Cardiac fibroblast (primary cell): ENCODE measurements around the gene DCC.

Experiments used
- DNase-seq, 2 donors: peaks; one replicate each; pipeline versions ENCODE4 v3.0.0 to v3.0.0-alpha.2; 2010; ENCODE audit warnings: low read depth in 2 of 2
- H3K4me3 ChIP-seq, 2 donors: replicated peaks in 1 of 2; 1 replicate in 1 of 2; 2 replicates in 1 of 2; pipeline ENCODE4 v1.5.1; 2011; ENCODE audit warnings: low read depth in 2 of 2, low read length in 2 of 2, mild to moderate bottlenecking in 2 of 2, moderate library complexity in 1 of 2
- TF ChIP-seq, protein P1 (sequence below): IDR thresholded peaks from one replicate; pipeline ENCODE4 v1.5.1; 2011; ENCODE audit warnings: low read depth, mild to moderate bottlenecking, low read length, inconsistent platforms

Gene DCC

DNA sequence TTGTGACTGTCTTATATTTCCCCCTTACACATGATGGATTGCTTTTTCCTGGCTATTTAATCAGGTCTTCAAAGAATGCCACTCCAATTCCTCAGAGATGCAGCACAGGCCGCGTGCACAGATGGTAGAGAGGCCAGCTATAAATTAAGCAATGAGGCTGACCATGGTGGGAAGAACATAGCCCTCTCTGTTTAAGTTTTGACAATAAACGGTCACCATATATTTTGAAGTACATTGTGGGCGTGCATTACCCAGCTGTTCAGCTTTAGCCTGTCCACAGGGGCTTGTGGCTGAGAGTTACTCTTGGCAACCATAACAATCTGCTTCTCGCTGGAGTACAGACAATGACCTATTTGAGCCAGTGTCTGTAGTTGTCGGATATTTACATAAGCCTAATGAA lies 730.8 kb downstream of the DCC start:
- DNase-seq: no peak
- no peak overlapping the region for H3K4me3 ChIP-seq
- TF ChIP-seq, protein P1, sequence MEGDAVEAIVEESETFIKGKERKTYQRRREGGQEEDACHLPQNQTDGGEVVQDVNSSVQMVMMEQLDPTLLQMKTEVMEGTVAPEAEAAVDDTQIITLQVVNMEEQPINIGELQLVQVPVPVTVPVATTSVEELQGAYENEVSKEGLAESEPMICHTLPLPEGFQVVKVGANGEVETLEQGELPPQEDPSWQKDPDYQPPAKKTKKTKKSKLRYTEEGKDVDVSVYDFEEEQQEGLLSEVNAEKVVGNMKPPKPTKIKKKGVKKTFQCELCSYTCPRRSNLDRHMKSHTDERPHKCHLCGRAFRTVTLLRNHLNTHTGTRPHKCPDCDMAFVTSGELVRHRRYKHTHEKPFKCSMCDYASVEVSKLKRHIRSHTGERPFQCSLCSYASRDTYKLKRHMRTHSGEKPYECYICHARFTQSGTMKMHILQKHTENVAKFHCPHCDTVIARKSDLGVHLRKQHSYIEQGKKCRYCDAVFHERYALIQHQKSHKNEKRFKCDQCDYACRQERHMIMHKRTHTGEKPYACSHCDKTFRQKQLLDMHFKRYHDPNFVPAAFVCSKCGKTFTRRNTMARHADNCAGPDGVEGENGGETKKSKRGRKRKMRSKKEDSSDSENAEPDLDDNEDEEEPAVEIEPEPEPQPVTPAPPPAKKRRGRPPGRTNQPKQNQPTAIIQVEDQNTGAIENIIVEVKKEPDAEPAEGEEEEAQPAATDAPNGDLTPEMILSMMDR: no peak

DNA sequence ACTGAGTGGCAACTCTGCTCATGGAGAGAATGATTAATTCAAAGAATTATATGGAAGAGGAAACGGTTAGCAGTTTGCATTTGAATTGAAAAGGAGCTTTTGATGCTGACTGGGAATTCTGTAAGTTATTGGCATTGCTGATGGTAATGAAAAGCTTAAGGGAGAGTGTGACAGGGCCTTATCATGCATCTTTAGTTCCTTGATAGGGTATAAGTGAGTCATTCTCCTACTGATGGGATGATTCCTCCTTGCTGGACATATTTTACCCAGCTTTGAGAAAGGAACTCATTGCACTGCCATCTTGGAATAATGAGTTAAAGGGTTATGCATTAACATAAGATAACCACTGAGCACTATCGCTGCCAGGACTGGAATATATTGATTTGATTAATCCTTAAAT lies 740.7 kb downstream of the DCC start:
- TF ChIP-seq, protein P1: no peak
- H3K4me3 ChIP-seq: no peak overlapping the region
- no peak for DNase-seq

DNA sequence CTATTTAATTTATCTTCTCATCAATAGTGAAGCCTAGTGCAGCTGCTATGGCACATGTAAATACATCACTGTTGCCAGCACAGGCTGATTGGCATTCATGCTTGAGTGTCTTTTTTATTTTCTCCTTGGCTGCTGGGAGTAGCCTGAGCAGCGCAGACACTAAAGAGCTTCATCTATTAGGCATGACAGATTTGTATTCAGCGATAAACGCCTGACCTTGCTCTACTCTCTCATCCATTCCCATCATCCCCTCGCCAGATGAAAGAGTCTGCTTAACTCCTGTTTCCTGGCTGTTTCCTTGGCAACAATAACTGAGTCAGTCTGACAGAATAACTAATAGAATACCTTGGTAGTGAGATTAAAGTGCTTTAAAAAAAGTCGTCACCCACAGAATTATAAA lies 753.6 kb downstream of the DCC start:
- no peak overlapping the region for H3K4me3 ChIP-seq
- DNase-seq: no peak
- TF ChIP-seq, protein P1: no peak

GRCh38 chr18:53101536-53102105 lies 761.6 kb downstream of the DCC start:
- H3K4me3 ChIP-seq: no peak overlapping the region
- DNase-seq: no peak
- TF ChIP-seq, protein P1: no peak

- DNase-seq: no peak
- TF ChIP-seq, protein P1: no peak
- no peak overlapping the region for H3K4me3 ChIP-seq
Measured at GRCh38 chr18:53114441-53114840, 774.4 kb downstream of the DCC start.

DNA sequence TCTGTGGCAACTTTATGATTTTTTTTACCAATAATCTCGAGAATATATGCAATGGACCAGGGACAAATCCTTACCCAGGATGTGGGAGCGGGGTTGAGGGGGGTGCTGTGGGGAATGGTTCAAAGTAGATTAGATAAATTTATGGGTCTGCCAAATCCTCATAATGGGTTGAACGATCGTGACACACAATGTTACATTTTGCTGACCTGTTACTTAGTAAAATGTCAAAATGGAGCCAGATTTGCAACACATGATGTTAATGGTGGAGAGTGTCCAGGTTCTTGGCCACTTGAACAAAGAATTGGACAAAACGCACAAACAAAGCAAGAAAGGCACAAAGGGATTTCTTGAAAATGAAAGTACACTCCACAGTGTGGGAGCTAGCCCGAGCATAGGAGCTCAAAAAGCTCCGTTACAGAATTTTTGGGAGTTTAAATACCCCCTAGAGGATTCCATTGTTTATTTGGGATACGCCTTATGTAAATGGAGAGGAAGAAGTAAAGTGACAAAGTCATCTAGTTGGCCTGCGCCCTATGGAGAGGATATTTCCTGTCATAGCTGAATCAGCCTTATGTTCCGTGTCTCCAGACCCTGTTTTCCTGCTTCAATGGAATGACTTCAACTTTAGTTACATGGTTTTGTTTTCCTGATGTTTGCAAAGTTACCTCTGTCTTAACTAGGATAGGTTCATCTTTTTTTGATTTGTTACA lies 776.0 kb downstream of the DCC start:
- TF ChIP-seq, protein P1: no peak
- no peak for DNase-seq
- H3K4me3 ChIP-seq: no peak overlapping the region
